Endothelial cell of umbilical vein (primary cell): ENCODE results near the gene METTL1. TPM values are rescaled to one million over a fixed set of nuclear protein-coding genes. Genes with fewer than 3 reads are reported as not detected.

Experiments
- BruUV-seq: library from RNA; stranded (reverse); fragments of 400-500 nt; replicated peaks from 2 replicates; lab custom pipeline; 2021; lab: Mats Ljungman, UMichigan
- CTCF ChIA-PET: fragments of 300-600, 350-600 bp; sonication (Branson Sonifier 250); formaldehyde crosslinking; loops from one replicate; lab custom pipeline; 2021; ENCODE audit warnings: antibody characterized with exemption, inconsistent platforms; lab: Charles Lee
- POLR2A ChIA-PET: fragments of 300-600, 350-600 bp; sonication (Branson Sonifier 250); formaldehyde crosslinking; loops from one replicate; lab custom pipeline; 2021; ENCODE audit warnings: antibody characterized with exemption, inconsistent platforms; lab: Charles Lee
- DNase-seq: peaks from one replicate; pipeline ENCODE4 v3.0.0-alpha.2; 2011; ENCODE audit warnings: low read depth, low spot score
- FAIRE-seq: peaks from 2 replicates; lab custom pipeline; 2011; peaks lifted over from hg19 to GRCh38; lab: Jason Lieb, UNC
- H2AFZ ChIP-seq: 2 replicates; pipeline ENCODE4 v1.6.0; 2012; ENCODE audit warnings: low read depth, low read length, control low read depth, inconsistent platforms
- H3K27ac ChIP-seq: 2 replicates; pipeline ENCODE4 v1.5.1; 2011; ENCODE audit warnings: low read depth, mild to moderate bottlenecking, control low read depth, low read length, moderate library complexity; ENCODE audit not compliant: insufficient read depth
- H3K27me3 ChIP-seq, 2 experiments: 2 replicates each; pipeline versions ENCODE4 v1.6.0 to v1.6.1; 2011; ENCODE audit warnings: low read length in 2 of 2, mixed read lengths in 1 of 2; ENCODE audit not compliant: control insufficient read depth in 2 of 2, insufficient read depth in 2 of 2
- H3K36me3 ChIP-seq, 2 experiments: 2 replicates in 1 of 2; 3 replicates in 1 of 2; pipeline ENCODE4 v1.5.1; 2011; ENCODE audit warnings: low read length in 2 of 2, mild to moderate bottlenecking in 1 of 2, moderate library complexity in 1 of 2; ENCODE audit not compliant: control insufficient read depth in 2 of 2, insufficient read depth in 2 of 2; ENCODE audit errors: extremely low read depth in 1 of 2
- H3K4me1 ChIP-seq: 3 replicates; pipeline ENCODE4 v1.5.1; 2011; ENCODE audit warnings: mild to moderate bottlenecking, low read length; ENCODE audit not compliant: control insufficient read depth, insufficient read depth; ENCODE audit errors: extremely low read depth
- H3K4me2 ChIP-seq: 2 replicates; pipeline ENCODE4 v1.6.1; 2011; ENCODE audit warnings: low read length, control low read depth, mixed read lengths; ENCODE audit not compliant: insufficient read depth
- H3K4me3 ChIP-seq, 3 experiments: fragments of 200-600 bp in 1 of 3; sonication (generic), shearing (Covaris generic) in 1 of 3; replicated peaks in 1 of 3; 2 replicates each; pipeline ENCODE4 v1.5.1; 2011 to 2016; ENCODE audit warnings: control low read depth in 3 of 3, low read length in 3 of 3, mild to moderate bottlenecking in 2 of 3, inconsistent platforms in 1 of 3, low read depth in 1 of 3, moderate library complexity in 1 of 3; ENCODE audit not compliant: insufficient read depth in 1 of 3
- H3K79me2 ChIP-seq: 2 replicates; pipeline ENCODE4 v1.6.0; 2012; ENCODE audit warnings: low read length, inconsistent platforms; ENCODE audit not compliant: control insufficient read depth, insufficient read depth
- H3K9ac ChIP-seq: replicated peaks from 2 replicates; pipeline ENCODE3; 2011; ENCODE audit warnings: low read length, control low read depth; ENCODE audit not compliant: insufficient read depth; ENCODE audit errors: extremely low read depth
- H3K9me1 ChIP-seq: replicated peaks from 3 replicates; pipeline ENCODE4 v1.6.0; 2011; ENCODE audit warnings: mild to moderate bottlenecking, low read length; ENCODE audit not compliant: control insufficient read depth, insufficient read depth; ENCODE audit errors: extremely low read depth
- H3K9me3 ChIP-seq: replicated peaks from 2 replicates; pipeline ENCODE4 v1.5.1; 2012; ENCODE audit warnings: low read length, inconsistent platforms; ENCODE audit not compliant: control insufficient read depth, insufficient read depth
- H4K20me1 ChIP-seq: replicated peaks from 2 replicates; pipeline ENCODE3; 2011; ENCODE audit warnings: mild to moderate bottlenecking, low read length; ENCODE audit not compliant: control insufficient read depth, insufficient read depth; ENCODE audit errors: extremely low read depth
- JUN ChIP-seq: IDR thresholded peaks from 2 replicates; pipeline ENCODE4 v1.6.1; 2011; ENCODE audit warnings: borderline replicate concordance, low read depth; ENCODE audit not compliant: insufficient read length, insufficient read depth
- MYC ChIP-seq: IDR thresholded peaks from one replicate; pipeline ENCODE4 v1.6.1; 2011; ENCODE audit warnings: mild to moderate bottlenecking, low read depth, low read length
- POLR2A ChIP-seq: IDR thresholded peaks from 2 replicates; pipeline ENCODE4 v1.6.1; 2012; ENCODE audit warnings: low read depth, mild to moderate bottlenecking, control low read depth, low read length
- dilution Hi-C: fragments of 300-500 bp; cut with MboI; formaldehyde crosslinking; loops from one replicate; pipeline ENCODE4 v1.15.0; 2019; ENCODE audit warnings: low sequenced_read_pairs; ENCODE audit not compliant: extremely low pct_ligation_motif_present
- intact Hi-C: fragments of 100-400 bp; cut with micrococcal nuclease; formaldehyde crosslinking; loops from one replicate; pipeline ENCODE4 v1.10.0; 2022
- polyA plus RNA-seq, 4 experiments: library from polyadenylated mRNA; depleted of rRNA in 3 of 4; stranded (reverse) in 3 of 4; unstranded in 1 of 4; fragments of >200 nt; gene quantifications; 2 replicates each; pipeline versions ENCODE4 v1.2.1 to v1.2.3, GENCODE V29; 2011 to 2012; ENCODE audit warnings: missing spikeins in 1 of 4
- total RNA-seq: library from RNA; stranded (reverse); gene quantifications from 2 replicates; pipeline ENCODE4 v1.2.3, GENCODE V29; 2021
- TF ChIP-seq, protein P1 (sequence below), 2 donors: IDR thresholded peaks; 1 replicate in 1 of 2; 2 replicates in 1 of 2; pipeline ENCODE4 v1.5.1; 2011; ENCODE audit warnings: low read length in 2 of 2, mild to moderate bottlenecking in 2 of 2, moderate library complexity in 2 of 2, control low read depth in 1 of 2, inconsistent platforms in 1 of 2, low read depth in 1 of 2; ENCODE audit not compliant: insufficient read depth in 1 of 2; ENCODE audit errors: extremely low read depth in 1 of 2

Gene METTL1
- total and polyA plus RNA-seq, 2 donors (not counting 3 experiments of a cell fraction or from before 2014, with no cell fraction given), result 23.6 to 24.3 TPM

DNA sequence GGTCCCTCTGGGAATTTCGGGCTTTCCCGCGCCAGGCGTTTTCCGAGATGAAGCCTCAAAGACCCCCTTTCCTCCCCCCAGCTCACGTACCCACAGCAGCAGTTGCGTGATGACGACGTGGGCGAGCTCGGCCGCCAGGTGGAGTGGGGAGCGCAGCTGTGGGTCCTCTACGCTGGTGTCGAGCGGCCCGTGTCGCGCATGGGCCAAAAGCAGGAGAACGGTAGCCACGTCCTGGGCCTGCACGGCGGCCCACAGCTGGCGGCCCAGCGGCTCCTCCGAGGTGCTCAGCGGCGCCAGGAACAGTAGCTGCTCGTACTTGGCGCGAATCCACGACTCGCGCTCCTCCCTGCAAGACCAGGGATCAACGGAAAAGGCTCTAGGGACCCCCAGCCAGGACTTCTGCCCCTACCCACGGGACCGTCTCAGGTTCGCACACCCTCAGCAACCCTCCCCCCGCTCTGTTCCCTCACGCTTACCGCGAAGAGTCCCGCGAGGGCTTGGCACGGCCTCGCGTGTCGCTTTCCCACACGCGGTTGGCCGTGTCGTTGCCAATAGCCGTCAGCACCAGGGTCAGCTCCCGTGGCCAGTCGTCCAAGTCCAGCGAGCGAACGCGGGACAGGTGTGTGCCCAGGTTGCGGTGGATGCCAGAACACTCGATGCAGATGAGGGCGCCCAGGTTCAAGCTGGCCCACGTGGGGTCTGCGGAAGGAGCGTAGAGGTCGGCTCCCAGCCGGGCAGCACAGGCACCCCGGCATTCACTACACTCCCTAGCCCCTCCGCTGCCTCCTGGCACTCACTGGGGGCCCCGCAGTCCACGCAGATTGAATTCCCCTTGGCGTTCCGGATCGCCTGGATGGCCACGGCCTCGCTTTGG is 44.8 kb downstream of the METTL1 start:
- Histone ChIP-seq H3K9me3 (no peaks in the 10 kb centered on the region), H3K4me1 (peaks cover 7% of the 10 kb centered on the region), H3K4me3 (peak overlapping the region in 2 of 3 experiments; percentile 62 to 64), H3K79me2 (no peaks in the 10 kb centered on the region), H3K27me3 (peaks cover 7 to 15% of the 10 kb centered on the region in 2 experiments), H3K9me1 (no peaks in the 10 kb centered on the region), H3K36me3 (no peaks in the 10 kb centered on the region), H2AFZ (peak overlapping the region; percentile 96), H3K4me2 (peak overlapping the region; percentile 54), H3K27ac (no peak overlapping the region), H3K9ac (no peak overlapping the region), H4K20me1 (no peaks in the 10 kb centered on the region)
- TSS peak; percentile 18 for BruUV-seq
- TF ChIP-seq MYC (no peak), JUN (no peak), POLR2A (no peak)
- TF ChIP-seq, protein P1, sequence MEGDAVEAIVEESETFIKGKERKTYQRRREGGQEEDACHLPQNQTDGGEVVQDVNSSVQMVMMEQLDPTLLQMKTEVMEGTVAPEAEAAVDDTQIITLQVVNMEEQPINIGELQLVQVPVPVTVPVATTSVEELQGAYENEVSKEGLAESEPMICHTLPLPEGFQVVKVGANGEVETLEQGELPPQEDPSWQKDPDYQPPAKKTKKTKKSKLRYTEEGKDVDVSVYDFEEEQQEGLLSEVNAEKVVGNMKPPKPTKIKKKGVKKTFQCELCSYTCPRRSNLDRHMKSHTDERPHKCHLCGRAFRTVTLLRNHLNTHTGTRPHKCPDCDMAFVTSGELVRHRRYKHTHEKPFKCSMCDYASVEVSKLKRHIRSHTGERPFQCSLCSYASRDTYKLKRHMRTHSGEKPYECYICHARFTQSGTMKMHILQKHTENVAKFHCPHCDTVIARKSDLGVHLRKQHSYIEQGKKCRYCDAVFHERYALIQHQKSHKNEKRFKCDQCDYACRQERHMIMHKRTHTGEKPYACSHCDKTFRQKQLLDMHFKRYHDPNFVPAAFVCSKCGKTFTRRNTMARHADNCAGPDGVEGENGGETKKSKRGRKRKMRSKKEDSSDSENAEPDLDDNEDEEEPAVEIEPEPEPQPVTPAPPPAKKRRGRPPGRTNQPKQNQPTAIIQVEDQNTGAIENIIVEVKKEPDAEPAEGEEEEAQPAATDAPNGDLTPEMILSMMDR (IDR thresholded peaks at IDR 0.05; ENCODE audit: extremely low read depth in 1 of 2, insufficient read depth in 1 of 2, low read depth in 1 of 2, low read length in 2 of 2), result peak; percentile 27 to 62
- intact Hi-C loops, result loop anchor here (1.0 kb wide), 4 partner anchors 25 to 178 kb away; partner anchors contain the start of genes CDK4, EEF1AKMT3, METTL1 and OS9
- peak; percentile 38 for FAIRE-seq
- ChIA-PET CTCF (interaction anchor here (1.3 to 4.6 kb wide), 9 partner anchors 10 to 116 kb away, joined by 3 to 48 read pairs (median 6); partner anchors contain the start of genes AGAP2, ARHGEF25, CDK4 and EEF1AKMT3), POLR2A (no interaction called here)
- dilution Hi-C loops, result no loop called here
- DNase-seq, result peak; percentile 34
